Measurements from ENCODE around the gene DYSF.

DYSF gene

GRCh38 chr2:71601136-71602114 is 148.1 kb downstream of the DYSF start:
- no peak for DNase-seq (ENCODE audit: extremely low spot score)
- POLR2A ChIA-PET = no interaction called here
- TF ChIP-seq SP1 (IDR thresholded peaks at IDR 0.05) (no peak), FOXK2 (IDR thresholded peaks at IDR 0.05) (no peak), FOXA1 (IDR thresholded peaks at IDR 0.05) (no peak)
- CTCF ChIA-PET = no interaction called here

- ChIA-PET POLR2A (no interaction called here), CTCF (no interaction called here)
- no peak for DNase-seq (ENCODE audit: extremely low spot score)
- no peak for TF ChIP-seq BHLHE40 (IDR thresholded peaks at IDR 0.05; ENCODE audit: borderline replicate concordance)
- TF ChIP-seq ELF4 (IDR thresholded peaks at IDR 0.05) = no peak
- no peak for TF ChIP-seq ZNF384 (IDR thresholded peaks at IDR 0.05)
- TF ChIP-seq NFRKB (IDR thresholded peaks at IDR 0.05) = no peak
- no peak for TF ChIP-seq ARNT (IDR thresholded peaks at IDR 0.05)
- TF ChIP-seq FOXM1 (IDR thresholded peaks at IDR 0.05; ENCODE audit: borderline replicate concordance) = no peak
- no peak for TF ChIP-seq SP1 (IDR thresholded peaks at IDR 0.05)
- TF ChIP-seq L3MBTL2 (conservative IDR thresholded peaks at IDR 0.05) = no peak
- no peak for TF ChIP-seq HDGF (IDR thresholded peaks at IDR 0.05; ENCODE audit: borderline replicate concordance)
- TF ChIP-seq PKNOX1 (IDR thresholded peaks at IDR 0.05) = no peak
- no peak for TF ChIP-seq FOXA1 (IDR thresholded peaks at IDR 0.05)
- TF ChIP-seq SUZ12 (IDR thresholded peaks at IDR 0.05) = no peak
- TF ChIP-seq FOXK2 (IDR thresholded peaks at IDR 0.05) = no peak
- no peak for TF ChIP-seq TARDBP (IDR thresholded peaks at IDR 0.05)
- TF ChIP-seq LEF1 (IDR thresholded peaks at IDR 0.05; ENCODE audit: borderline replicate concordance) = no peak
- no peak for TF ChIP-seq CTBP1 (IDR thresholded peaks at IDR 0.05; ENCODE audit: borderline replicate concordance)
Measured at GRCh38 chr2:71602115-71602495, 148.7 kb downstream of the DYSF start.

GRCh38 chr2:71602581-71602980 is 149.2 kb downstream of the DYSF start:
- no peak for DNase-seq (ENCODE audit: extremely low spot score)
- no peak for TF ChIP-seq LEF1 (IDR thresholded peaks at IDR 0.05; ENCODE audit: borderline replicate concordance)
- no peak for TF ChIP-seq ZNF384 (IDR thresholded peaks at IDR 0.05)
- no peak for TF ChIP-seq TARDBP (IDR thresholded peaks at IDR 0.05)
- ChIA-PET POLR2A (no interaction called here), CTCF (no interaction called here)

GRCh38 chr2:71603311-71603811 is 150.0 kb downstream of the DYSF start:
- DNase-seq (ENCODE audit: extremely low spot score) = no peak
- no peak for TF ChIP-seq SUZ12 (IDR thresholded peaks at IDR 0.05)
- TF ChIP-seq FOXM1 (IDR thresholded peaks at IDR 0.05; ENCODE audit: borderline replicate concordance) = no peak
- no peak for TF ChIP-seq CTBP1 (IDR thresholded peaks at IDR 0.05; ENCODE audit: borderline replicate concordance)
- TF ChIP-seq LEF1 (IDR thresholded peaks at IDR 0.05; ENCODE audit: borderline replicate concordance) = no peak
- TF ChIP-seq NFRKB (IDR thresholded peaks at IDR 0.05) = no peak
- no peak for TF ChIP-seq TARDBP (IDR thresholded peaks at IDR 0.05)
- no peak for TF ChIP-seq SP1 (IDR thresholded peaks at IDR 0.05)
- TF ChIP-seq FOXA1 (IDR thresholded peaks at IDR 0.05) = no peak
- TF ChIP-seq FOXK2 (IDR thresholded peaks at IDR 0.05) = no peak
- TF ChIP-seq HDGF (IDR thresholded peaks at IDR 0.05; ENCODE audit: borderline replicate concordance) = no peak
- TF ChIP-seq L3MBTL2 (conservative IDR thresholded peaks at IDR 0.05) = no peak
- TF ChIP-seq ARNT (IDR thresholded peaks at IDR 0.05) = no peak
- TF ChIP-seq ELF4 (IDR thresholded peaks at IDR 0.05) = no peak
- TF ChIP-seq ZNF384 (IDR thresholded peaks at IDR 0.05) = no peak
- TF ChIP-seq BHLHE40 (IDR thresholded peaks at IDR 0.05; ENCODE audit: borderline replicate concordance) = no peak
- TF ChIP-seq PKNOX1 (IDR thresholded peaks at IDR 0.05) = no peak
- POLR2A ChIA-PET = no interaction called here
- CTCF ChIA-PET = no interaction called here

GRCh38 chr2:71603851-71604725 is 150.7 kb downstream of the DYSF start:
- POLR2A ChIA-PET = no interaction called here
- TF ChIP-seq BHLHE40 (IDR thresholded peaks at IDR 0.05; ENCODE audit: borderline replicate concordance) = no peak
- no peak for TF ChIP-seq LEF1 (IDR thresholded peaks at IDR 0.05; ENCODE audit: borderline replicate concordance)
- TF ChIP-seq ELF4 (IDR thresholded peaks at IDR 0.05) = no peak
- no peak for TF ChIP-seq SUZ12 (IDR thresholded peaks at IDR 0.05)
- TF ChIP-seq CTBP1 (IDR thresholded peaks at IDR 0.05; ENCODE audit: borderline replicate concordance) = no peak
- TF ChIP-seq FOXK2 (IDR thresholded peaks at IDR 0.05) = no peak
- TF ChIP-seq ZNF384 (IDR thresholded peaks at IDR 0.05) = no peak
- no peak for TF ChIP-seq SP1 (IDR thresholded peaks at IDR 0.05)
- no peak for TF ChIP-seq FOXM1 (IDR thresholded peaks at IDR 0.05; ENCODE audit: borderline replicate concordance)
- no peak for TF ChIP-seq FOXA1 (IDR thresholded peaks at IDR 0.05)
- no peak for TF ChIP-seq TARDBP (IDR thresholded peaks at IDR 0.05)
- no peak for TF ChIP-seq NFRKB (IDR thresholded peaks at IDR 0.05)
- no peak for TF ChIP-seq HDGF (IDR thresholded peaks at IDR 0.05; ENCODE audit: borderline replicate concordance)
- TF ChIP-seq PKNOX1 (IDR thresholded peaks at IDR 0.05) = no peak
- TF ChIP-seq L3MBTL2 (conservative IDR thresholded peaks at IDR 0.05) = no peak
- TF ChIP-seq ARNT (IDR thresholded peaks at IDR 0.05) = no peak
- CTCF ChIA-PET = no interaction called here

More at GRCh38 chr2:71603851-71604725, 150.7 kb downstream of the DYSF start:
- no peak for DNase-seq (ENCODE audit: extremely low spot score)
